Ramos (cell line): ENCODE results near the gene MAP4K3.

ENCODE experiments used
- in situ Hi-C: fragments of 300-500 bp; cut with MboI; formaldehyde crosslinking; loops from one replicate; pipeline ENCODE4 v1.14.3; 2022; ENCODE audit warnings: low sequenced_read_pairs; ENCODE audit not compliant: unreplicated experiment

Gene MAP4K3

GRCh38 chr2:39221459-39221858 is 215.6 kb downstream of the MAP4K3 start:
- in situ Hi-C loops: loop anchor here (10.0 kb wide), 1 partner anchor 637 kb away; no protein-coding TSS in a partner anchor

- in situ Hi-C loops: loop anchor here (10.0 kb wide), 1 partner anchor 635 kb away; no protein-coding TSS in a partner anchor
Observed at GRCh38 chr2:39220136-39220535, 216.9 kb downstream of the MAP4K3 start.

GRCh38 chr2:39218391-39218790 is 218.7 kb downstream of the MAP4K3 start:
- in situ Hi-C loops: no loop called here

GRCh38 chr2:39217192-39217550 is 219.9 kb downstream of the MAP4K3 start:
- in situ Hi-C loops: no loop called here

GRCh38 chr2:39216346-39217191 is 220.5 kb downstream of the MAP4K3 start:
- in situ Hi-C loops: no loop called here

GRCh38 chr2:39215545-39215944 is 221.5 kb downstream of the MAP4K3 start:
- in situ Hi-C loops: no loop called here

GRCh38 chr2:39213015-39213414 is 224.1 kb downstream of the MAP4K3 start:
- in situ Hi-C loops: no loop called here

GRCh38 chr2:39210846-39211245 is 226.2 kb downstream of the MAP4K3 start:
- in situ Hi-C loops: no loop called here

GRCh38 chr2:39203382-39203781 is 233.7 kb downstream of the MAP4K3 start:
- in situ Hi-C loops: no loop called here

GRCh38 chr2:39202639-39203369 is 234.3 kb downstream of the MAP4K3 start:
- in situ Hi-C loops: no loop called here
